LHCN-M2 (cell line): ENCODE measurements around the gene CYP2U1. TPM values are rescaled to one million over a fixed set of nuclear protein-coding genes. Genes with fewer than 3 reads are reported as not detected.
"Not testable (repeated sequence)": the region's sequence is repeated elsewhere in the genome, so short reads cannot be mapped to it uniquely, and the experiment has no call there.

Experiments
- DNase-seq: peaks from one replicate; pipeline ENCODE4 v3.0.0-alpha.2; 2012; ENCODE audit warnings: low read depth
- total RNA-seq: library from RNA; depleted of rRNA; stranded (reverse); fragments of >200 nt; gene quantifications from 2 replicates; pipeline ENCODE4 v1.2.3, GENCODE V29; 2014

The CYP2U1 gene
- total RNA-seq, 1 experiment from 2014 or later: 13.5 TPM

GRCh38 chr4:107917500-107917899 lies 13.8 kb upstream of the CYP2U1 start:
- DNase-seq: no peak

GRCh38 chr4:107922486-107923473 lies 8.6 kb upstream of the CYP2U1 start:
- no peak for DNase-seq

GRCh38 chr4:107925713-107926112 lies 5.6 kb upstream of the CYP2U1 start:
- not testable (repeated sequence) for DNase-seq

GRCh38 chr4:107926875-107927274 lies 4.5 kb upstream of the CYP2U1 start:
- DNase-seq: not testable (repeated sequence)

GRCh38 chr4:107931775-107932321 lies 499 bp downstream of the CYP2U1 start:
- no peak for DNase-seq

- DNase-seq: no peak
Measured at GRCh38 chr4:107935246-107935645, 3.9 kb downstream of the CYP2U1 start.

GRCh38 chr4:107937040-107937439 lies 5.7 kb downstream of the CYP2U1 start:
- DNase-seq: no peak

- DNase-seq: no peak
Measured at GRCh38 chr4:107939307-107939706, 8.0 kb downstream of the CYP2U1 start.

GRCh38 chr4:107945809-107946208 lies 14.5 kb downstream of the CYP2U1 start:
- DNase-seq: no peak

- no peak for DNase-seq
Measured at GRCh38 chr4:107950746-107951540, 19.6 kb downstream of the CYP2U1 start.

GRCh38 chr4:107951551-107951950 lies 20.2 kb downstream of the CYP2U1 start:
- DNase-seq: peak; percentile 56

- no peak for DNase-seq
Measured at GRCh38 chr4:107956011-107956410, 24.7 kb downstream of the CYP2U1 start.

GRCh38 chr4:107966903-107967302 lies 35.6 kb downstream of the CYP2U1 start:
- no peak for DNase-seq

- not testable (repeated sequence) for DNase-seq
Measured at GRCh38 chr4:107967519-107967918, 36.2 kb downstream of the CYP2U1 start.

GRCh38 chr4:107967921-107968320 lies 36.6 kb downstream of the CYP2U1 start:
- not testable (repeated sequence) for DNase-seq

- DNase-seq: no peak
Measured at GRCh38 chr4:107970063-107970798, 38.9 kb downstream of the CYP2U1 start.

- no peak for DNase-seq
Measured at GRCh38 chr4:107972605-107973004, 41.3 kb downstream of the CYP2U1 start.

- DNase-seq: no peak
Measured at GRCh38 chr4:107974523-107974922, 43.2 kb downstream of the CYP2U1 start.

- no peak for DNase-seq
Measured at GRCh38 chr4:107977482-107977881, 46.1 kb downstream of the CYP2U1 start.

- no peak for DNase-seq
Measured at GRCh38 chr4:107977966-107978705, 46.8 kb downstream of the CYP2U1 start.
